DMS153 treated with DMSO at 0.1 percent for 48 hours (cell line): Measurements from ENCODE around the gene NTM.

Experiments used
- DNase-seq: peaks from one replicate; lab custom pipeline; 2025; ENCODE audit not compliant: unreplicated experiment; lab: John Stamatoyannopoulos, UW

Gene NTM

DNA sequence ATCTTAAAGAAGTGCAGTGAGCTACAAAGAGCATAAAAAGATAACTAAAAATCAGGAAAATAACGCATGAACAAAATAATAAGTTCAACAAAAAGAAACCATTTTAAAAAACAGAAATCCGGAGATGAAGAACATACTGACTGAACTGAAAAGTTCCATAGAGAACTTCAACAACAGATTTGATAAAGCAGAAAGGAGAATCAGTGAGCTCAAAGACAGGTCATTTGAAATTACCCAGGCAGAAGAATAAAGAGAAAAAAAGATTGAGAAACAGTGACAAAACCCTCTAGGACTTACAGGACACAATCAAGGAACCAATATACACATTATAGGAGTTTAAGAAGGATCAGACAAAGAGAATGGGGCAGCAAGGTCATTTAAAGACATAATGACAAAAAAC is 334.3 kb downstream of the NTM start:
- no peak for DNase-seq

DNA sequence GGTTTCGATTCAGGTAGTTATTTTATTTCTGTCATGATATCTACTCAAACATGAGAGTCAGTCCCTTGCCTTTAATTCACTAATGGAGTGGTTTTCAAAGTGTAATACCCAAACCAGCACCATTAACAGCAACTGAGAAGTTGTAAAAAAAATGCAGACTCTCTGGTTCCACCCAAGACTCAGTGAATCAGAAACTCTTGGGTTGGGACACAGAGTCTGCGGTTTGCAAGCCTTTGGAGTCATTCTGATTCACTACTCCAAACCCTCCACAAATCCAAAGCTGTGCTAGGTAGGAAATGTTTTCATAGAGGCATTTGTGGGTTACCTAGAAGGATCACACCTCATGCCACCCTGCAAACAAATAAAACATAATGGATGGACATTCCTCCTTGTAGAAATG is 340.1 kb downstream of the NTM start:
- no peak for DNase-seq

GRCh38 chr11:131712897-131713296 is 342.5 kb downstream of the NTM start:
- DNase-seq: no peak

GRCh38 chr11:131713529-131714134 is 343.2 kb downstream of the NTM start:
- DNase-seq: no peak

- no peak for DNase-seq
Measured at GRCh38 chr11:131717616-131718015, 347.2 kb downstream of the NTM start.

GRCh38 chr11:131723088-131723487 is 352.7 kb downstream of the NTM start:
- DNase-seq: no peak

DNA sequence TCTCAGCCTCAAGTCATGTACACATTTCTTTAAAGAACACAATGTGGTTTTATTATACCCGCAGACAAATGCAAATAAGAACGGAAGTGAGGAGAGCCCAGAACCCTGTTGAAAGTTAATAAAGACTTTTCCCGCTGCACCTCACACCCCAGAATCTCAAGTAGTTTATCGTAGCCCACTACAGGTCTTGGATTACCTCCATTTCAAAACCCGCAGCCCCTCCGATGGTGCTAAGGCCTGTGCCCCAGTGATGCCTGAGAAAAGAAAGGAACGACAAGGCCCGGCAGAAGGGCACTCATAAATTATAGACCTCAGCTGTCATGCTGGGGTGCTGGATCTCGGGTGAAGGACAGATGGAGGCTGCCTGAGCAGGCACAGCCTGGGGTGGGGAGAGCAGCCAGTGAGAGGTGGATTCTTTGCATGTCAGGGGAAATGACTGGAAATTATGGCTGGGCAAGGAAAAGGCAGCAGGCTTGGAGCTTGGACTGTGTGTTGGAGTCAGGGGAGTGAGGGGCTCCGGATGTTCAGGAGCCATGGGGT is 354.1 kb downstream of the NTM start:
- no peak for DNase-seq

GRCh38 chr11:131734871-131735270 is 364.5 kb downstream of the NTM start:
- no peak for DNase-seq

GRCh38 chr11:131737357-131737756 is 366.9 kb downstream of the NTM start:
- no peak for DNase-seq

DNA sequence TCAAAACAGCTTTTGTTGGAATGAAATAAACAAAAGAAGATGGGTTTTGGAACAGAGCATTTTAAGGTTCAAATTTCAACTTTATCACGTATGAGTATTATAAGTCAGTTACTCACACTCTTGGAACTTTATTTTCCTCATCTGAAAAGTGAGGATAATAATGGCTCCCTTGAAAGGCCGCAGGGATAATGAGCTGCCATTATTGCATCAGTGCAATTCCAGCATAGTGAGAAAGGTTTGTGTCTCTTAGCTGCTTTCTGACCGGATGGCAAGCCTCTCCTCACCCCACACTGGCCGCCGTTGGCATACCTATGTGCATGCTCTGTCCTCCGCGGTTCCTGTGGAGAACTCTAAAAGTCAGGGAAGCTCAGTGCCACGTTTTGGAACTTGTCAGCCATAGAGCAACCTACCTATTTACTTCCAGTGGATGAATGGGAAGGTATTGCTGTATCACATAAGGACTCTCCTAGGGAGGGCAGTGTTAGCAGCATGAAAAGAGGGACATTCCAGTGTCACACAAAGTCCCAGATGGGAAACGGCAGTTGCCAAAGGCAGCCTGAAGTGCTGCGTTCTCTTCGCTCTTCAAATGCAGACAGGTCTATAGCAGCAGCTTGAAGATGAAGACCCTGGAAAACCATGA is 368.9 kb downstream of the NTM start:
- no peak for DNase-seq

DNA sequence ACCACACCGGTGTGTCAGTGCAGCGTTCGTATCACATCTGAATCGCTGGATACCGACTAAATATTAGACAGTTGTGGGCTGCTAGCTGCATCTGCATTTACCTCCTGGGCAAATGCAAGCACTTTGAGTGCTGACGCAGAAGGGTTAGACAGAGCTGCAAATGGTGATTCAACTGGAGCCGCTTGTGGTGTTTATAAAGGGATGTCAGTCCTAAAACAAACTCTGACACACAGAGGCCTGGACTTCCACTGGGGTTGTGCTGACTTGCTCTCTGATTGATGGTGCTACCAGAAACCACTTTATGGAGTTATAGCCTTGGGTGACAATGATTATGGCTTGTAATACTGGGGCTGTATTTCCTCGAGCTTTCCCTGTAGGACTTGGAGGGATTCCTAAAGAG is 374.4 kb downstream of the NTM start:
- no peak for DNase-seq

DNA sequence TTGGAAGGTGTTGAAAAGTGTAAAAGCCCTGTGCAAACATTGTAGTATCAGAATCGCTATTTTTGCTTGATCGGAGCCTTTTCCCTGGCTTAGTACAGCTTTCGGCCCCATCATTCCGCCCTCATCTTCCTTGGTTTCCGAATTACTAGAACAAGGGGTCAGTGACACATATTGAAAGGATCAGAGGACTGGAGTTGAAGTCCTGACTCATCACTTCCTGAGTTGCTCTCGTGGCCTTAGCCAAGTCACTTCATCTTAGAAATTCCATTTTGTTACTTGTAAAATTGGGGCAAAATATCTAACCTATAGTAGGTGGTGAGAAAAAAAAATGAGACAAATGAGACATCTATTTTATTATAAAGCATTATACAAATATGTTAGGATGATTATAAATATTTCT is 375.0 kb downstream of the NTM start:
- no peak for DNase-seq

DNA sequence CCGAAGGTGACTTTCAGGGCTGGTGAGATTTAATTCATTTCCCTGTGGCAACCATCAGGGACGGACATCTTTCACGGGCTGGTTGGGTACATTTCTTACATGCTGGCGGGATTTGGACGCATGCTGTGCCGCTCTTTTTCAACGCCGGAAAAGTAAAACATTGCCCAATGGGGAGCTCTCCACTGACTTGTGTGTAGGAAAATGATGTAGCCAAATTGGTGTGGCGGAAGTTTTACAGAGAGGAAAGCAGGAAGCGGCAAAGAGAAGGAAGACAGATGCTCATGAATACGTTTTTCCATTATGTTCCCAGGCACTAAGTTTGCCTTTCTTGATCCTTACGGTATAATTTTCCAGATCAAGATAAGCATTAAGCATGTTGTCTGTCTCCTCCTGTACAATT is 375.8 kb downstream of the NTM start:
- no peak for DNase-seq

DNA sequence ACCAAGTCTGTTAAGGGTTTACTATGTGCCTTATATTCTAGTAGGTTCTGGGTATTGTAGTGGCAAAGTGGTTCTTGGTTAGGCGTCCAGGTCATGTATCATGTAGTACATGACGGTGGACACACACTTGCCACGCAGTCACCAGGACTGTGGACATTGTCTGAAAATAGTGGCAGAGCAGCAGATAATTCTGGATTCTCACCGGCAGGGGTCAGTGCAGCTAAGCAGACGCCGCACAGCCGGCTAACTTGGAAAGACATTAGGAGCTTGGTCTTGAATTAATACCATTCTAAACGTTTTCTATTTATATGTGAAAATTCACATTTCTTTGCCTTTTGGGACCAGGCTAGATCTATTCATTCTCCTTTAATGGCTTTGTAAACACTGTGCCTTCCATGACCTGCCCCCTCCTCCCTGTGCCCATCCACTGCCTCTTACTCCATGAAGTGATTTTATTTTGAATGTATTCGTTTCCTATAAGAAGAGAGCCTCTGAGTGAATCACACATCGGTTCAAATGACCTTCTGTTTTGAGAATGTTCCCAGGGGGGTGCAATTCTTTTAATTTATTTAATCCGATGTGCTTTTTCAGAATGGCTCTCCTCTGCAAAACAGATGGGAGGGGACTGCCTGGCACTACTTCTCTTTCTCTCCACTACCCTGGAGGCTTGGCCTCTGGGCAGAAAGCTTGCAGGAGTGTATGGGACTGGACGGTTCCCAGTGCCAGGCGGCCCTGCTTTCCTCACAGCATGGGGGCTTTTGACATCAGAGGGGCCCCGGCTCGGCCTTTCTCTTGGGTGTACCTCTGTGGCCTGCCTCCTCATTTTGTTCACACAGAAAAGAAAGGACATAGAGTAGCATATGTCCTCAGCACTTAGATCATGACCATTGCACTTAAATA is 378.0 kb downstream of the NTM start:
- DNase-seq: peak; percentile 70

DNA sequence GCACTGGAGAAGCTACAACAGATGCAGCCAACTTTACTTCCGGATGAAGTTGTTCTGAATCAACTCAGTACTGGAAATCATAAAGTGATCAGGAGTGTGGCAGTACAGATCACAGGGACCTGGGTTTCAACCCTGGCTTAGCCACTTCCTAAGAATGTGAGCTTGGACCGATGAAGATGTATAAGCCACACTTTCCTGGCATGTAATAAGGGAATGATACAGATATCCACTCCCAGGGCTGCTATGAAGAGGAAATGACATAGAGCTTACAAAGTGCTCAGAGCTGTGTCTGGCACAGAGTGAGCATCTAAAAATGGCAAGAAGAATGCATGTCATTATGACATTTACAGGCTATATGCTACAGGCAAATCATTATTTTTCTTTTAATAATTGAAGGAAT is 378.7 kb downstream of the NTM start:
- DNase-seq: no peak

DNA sequence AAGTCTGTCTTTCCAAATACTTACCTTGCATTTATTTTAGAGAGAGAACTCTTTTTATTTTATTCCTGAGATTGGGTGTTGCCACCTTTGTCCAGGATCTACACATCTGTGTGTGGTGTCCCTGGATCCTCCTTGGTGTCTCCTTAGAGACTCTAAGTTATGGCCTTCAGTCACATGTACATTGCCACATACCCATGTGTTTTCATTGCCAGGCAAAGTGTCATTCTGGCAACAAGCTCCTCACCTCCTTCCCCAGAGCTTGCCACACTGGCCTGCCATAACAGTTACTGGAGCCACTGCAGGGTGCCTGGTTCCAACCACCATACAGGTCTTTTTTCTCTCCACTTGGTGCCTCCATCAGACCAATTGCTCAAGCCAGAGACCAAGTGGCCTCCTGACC is 379.7 kb downstream of the NTM start:
- no peak for DNase-seq

DNA sequence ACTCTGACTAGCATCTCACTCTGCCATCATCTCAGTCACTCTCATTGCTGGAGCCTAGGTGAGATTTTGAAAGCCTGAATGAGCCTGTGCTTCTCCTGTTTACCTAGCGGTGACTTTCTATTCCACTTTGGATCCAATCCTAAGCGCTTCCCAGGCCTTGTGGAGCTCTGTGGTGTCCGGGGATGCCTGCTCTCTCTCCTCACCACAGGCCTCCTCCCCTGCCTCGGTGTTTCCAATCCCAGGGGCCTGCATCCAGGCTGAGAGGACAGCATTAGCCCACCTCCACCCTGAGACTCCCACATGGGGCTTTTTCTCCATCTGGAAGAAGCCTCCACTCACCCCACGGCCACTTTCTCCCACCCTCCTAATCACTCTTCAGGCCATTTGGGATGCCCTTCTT is 380.3 kb downstream of the NTM start:
- no peak for DNase-seq

GRCh38 chr11:131754671-131755070 is 384.3 kb downstream of the NTM start:
- no peak for DNase-seq

- no peak for DNase-seq
Measured at GRCh38 chr11:131756479-131757110, 386.2 kb downstream of the NTM start.

- no peak for DNase-seq
Measured at GRCh38 chr11:131758726-131759125, 388.3 kb downstream of the NTM start.

DNA sequence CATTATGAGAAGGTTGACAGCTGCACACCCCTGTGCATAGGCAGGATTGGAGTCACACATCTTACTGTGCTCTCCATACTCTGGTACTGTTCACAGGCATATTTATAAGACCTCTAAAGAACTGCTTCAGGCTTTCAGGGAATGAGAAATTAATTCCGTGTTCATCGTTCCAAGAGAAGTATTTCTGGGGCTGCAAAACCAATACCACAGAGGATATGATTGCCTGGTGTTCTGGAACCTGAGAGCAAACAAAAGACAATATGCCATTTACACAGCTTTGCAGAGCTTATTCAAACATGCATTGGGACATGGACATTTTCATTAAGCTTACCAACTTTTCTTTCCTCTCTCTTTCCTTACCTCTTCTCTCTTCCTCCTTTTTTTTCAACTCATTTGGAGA is 388.7 kb downstream of the NTM start:
- DNase-seq: peak; percentile 3
